Measurements from ENCODE around the gene OR6C2.

GRCh38 chr12:55495490-55495889, 51.6 kb downstream of the OR6C2 start:
- no peak for TF ChIP-seq POLR2A (IDR thresholded peaks at IDR 0.05)
- TF ChIP-seq CTCF (IDR thresholded peaks at IDR 0.05), result no peak

Data from gastroesophageal sphincter (tissue), 3 donors.